RWPE2 (cell line): Measurements from ENCODE around the gene PYGB.

Source experiments
- ATAC-seq: fragments of 200-7000 bp; cut with Tn5 transposase; 3 replicates; pipeline ENCODE4 v1.9.1; 2021; ENCODE audit warnings: low read depth
- DNase-seq: peaks from one replicate; pipeline ENCODE4 v3.0.0-alpha.2; 2020; ENCODE audit warnings: low spot score
- H3K27ac ChIP-seq: fragments of 450-650 bp; 2 replicates; pipeline ENCODE4 v1.5.1; 2017; ENCODE audit warnings: mild to moderate bottlenecking; ENCODE audit not compliant: poor library complexity, severe bottlenecking
- H3K27me3 ChIP-seq: fragments of 250-450 bp; sonication (Bioruptor Pico); 2 replicates; pipeline ENCODE4 v1.5.1; 2021; ENCODE audit warnings: mild to moderate bottlenecking, moderate library complexity; ENCODE audit not compliant: insufficient read depth, poor library complexity, severe bottlenecking
- H3K36me3 ChIP-seq: fragments of 250-450 bp; sonication (Bioruptor Pico); 2 replicates; pipeline ENCODE4 v1.5.1; 2020; ENCODE audit warnings: low read depth, mild to moderate bottlenecking, moderate library complexity
- H3K4me1 ChIP-seq: fragments of 250-450 bp; sonication (Bioruptor Pico); 2 replicates; pipeline ENCODE4 v1.5.1; 2021; ENCODE audit warnings: mild to moderate bottlenecking, moderate library complexity; ENCODE audit not compliant: insufficient read depth, poor library complexity, severe bottlenecking
- H3K4me3 ChIP-seq: fragments of 250-450 bp; sonication (Bioruptor Pico); 2 replicates; pipeline ENCODE4 v1.5.1; 2021; ENCODE audit warnings: mild to moderate bottlenecking, moderate library complexity; ENCODE audit not compliant: severe bottlenecking
- H3K9me3 ChIP-seq: fragments of 250-450 bp; sonication (Bioruptor Pico); 2 replicates; pipeline ENCODE4 v1.5.1; 2021; ENCODE audit warnings: mild to moderate bottlenecking, moderate library complexity; ENCODE audit not compliant: severe bottlenecking
- CTCF ChIP-seq: fragments of 450-650 bp; IDR thresholded peaks from one replicate; pipeline ENCODE4 v1.5.1; 2017; ENCODE audit warnings: mild to moderate bottlenecking, moderate library complexity; ENCODE audit not compliant: poor library complexity, severe bottlenecking

The PYGB gene

DNA sequence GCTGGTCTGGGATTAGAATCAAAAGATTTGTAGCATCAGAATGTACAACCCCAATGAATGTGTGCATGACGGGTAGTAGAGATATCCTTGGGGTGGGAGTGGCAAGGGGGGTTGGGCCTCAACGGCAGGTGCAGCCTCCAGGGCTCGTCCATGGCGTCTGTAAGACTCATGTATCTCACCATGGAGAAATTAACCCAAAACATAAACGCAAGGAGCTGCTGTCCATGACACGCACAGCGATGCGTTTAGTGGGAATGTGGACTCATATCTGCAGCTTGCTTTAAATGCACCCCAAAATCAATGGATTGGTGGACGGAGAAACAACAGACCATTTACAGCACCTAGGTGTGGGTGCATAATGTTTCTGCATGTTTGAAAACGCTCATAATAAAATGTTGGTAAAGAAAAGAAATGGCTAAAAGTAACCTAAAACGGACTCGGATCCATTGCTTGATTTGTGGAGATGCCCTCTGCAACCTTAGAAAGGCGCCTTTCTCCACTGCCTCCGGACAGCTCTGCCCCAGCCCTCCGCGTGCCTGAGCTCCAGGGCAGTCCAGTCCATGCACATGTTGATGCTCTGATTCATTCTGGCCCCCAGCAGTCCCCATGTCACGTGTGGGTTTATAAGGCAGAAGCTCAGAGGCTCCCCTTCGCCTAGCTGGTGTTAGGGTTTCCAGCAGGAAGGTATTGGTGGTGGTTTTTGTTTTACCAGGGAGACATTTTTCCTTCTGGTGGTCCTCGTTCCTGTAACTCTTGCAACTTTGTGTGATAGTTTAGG, 24.5 kb downstream of the PYGB start:
- Histone ChIP-seq H3K27me3 (no peaks in the 10 kb centered on the region), H3K9me3 (no peaks in the 10 kb centered on the region), H3K4me1 (no peaks in the 10 kb centered on the region), H3K36me3 (peaks cover 84% of the 10 kb centered on the region), H3K27ac (no peak overlapping the region), H3K4me3 (no peak overlapping the region)
- TF ChIP-seq CTCF: no peak
- no peak for ATAC-seq
- DNase-seq: peak; percentile 25

GRCh38 chr20:25273046-25273445, 25.2 kb downstream of the PYGB start:
- no peaks in the 10 kb centered on the region for H3K27me3 ChIP-seq
- no peak overlapping the region for H3K4me3 ChIP-seq
- ATAC-seq: no peak
- H3K36me3 ChIP-seq: peaks cover 84% of the 10 kb centered on the region
- H3K27ac ChIP-seq: no peak overlapping the region
- DNase-seq: peak; percentile 29
- no peaks in the 10 kb centered on the region for H3K4me1 ChIP-seq
- no peak for TF ChIP-seq CTCF
- no peaks in the 10 kb centered on the region for H3K9me3 ChIP-seq

- ATAC-seq (no peak), DNase-seq (peak; percentile 21)
- no peak for TF ChIP-seq CTCF
- H3K36me3 ChIP-seq: peaks cover 80% of the 10 kb centered on the region
- H3K27me3 ChIP-seq: no peaks in the 10 kb centered on the region
- H3K9me3 ChIP-seq: no peaks in the 10 kb centered on the region
- H3K4me1 ChIP-seq: no peaks in the 10 kb centered on the region
- H3K4me3 ChIP-seq: no peak overlapping the region
- H3K27ac ChIP-seq: no peak overlapping the region
These were observed 25.9 kb downstream of the PYGB start for GRCh38 chr20:25273541-25274358.

DNA sequence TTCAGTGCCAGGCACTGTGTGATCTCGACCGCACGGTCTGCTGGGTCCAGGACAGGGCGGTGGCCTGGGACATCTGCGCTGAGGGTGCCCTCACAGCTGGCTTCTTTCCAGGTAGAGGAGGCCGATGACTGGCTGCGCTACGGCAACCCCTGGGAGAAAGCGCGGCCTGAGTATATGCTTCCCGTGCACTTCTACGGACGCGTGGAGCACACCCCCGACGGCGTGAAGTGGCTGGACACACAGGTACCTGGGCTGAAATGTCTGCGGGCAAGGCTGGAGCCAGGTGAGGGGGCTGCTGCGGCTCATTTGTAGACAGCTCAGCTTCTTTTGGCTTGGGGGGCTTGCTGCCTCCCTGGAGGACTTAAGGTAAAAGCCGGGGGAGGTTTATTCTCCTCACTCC, 26.6 kb downstream of the PYGB start:
- Histone ChIP-seq H3K36me3 (peaks cover 80% of the 10 kb centered on the region), H3K27ac (no peak overlapping the region), H3K4me1 (no peaks in the 10 kb centered on the region), H3K9me3 (no peaks in the 10 kb centered on the region), H3K27me3 (no peaks in the 10 kb centered on the region), H3K4me3 (no peak overlapping the region)
- ATAC-seq: no peak
- no peak for TF ChIP-seq CTCF
- DNase-seq: peak; percentile 58
